ENCODE measurements around the gene ST7L.

GRCh38 chr1:112493351-112493750 is 125.6 kb downstream of the ST7L start:
- TF ChIP-seq BACH1 (tag; IDR thresholded peaks at IDR 0.05) (no peak), ZBTB1 (CRISPR knock-in tag; IDR thresholded peaks at IDR 0.05; ENCODE audit: borderline replicate concordance, low read depth) (no peak), EZH2 (IDR thresholded peaks at IDR 0.05; ENCODE audit: borderline replicate concordance, low read depth, low read length) (no peak), CTCF (IDR thresholded peaks at IDR 0.05 in 2 of 3, conservative IDR thresholded peaks at IDR 0.05 in 1 of 3; ENCODE audit: insufficient read depth in 2 of 3, low read depth in 1 of 3, low read length in 3 of 3) (no peak)

All from K562 (cell line).